ENCODE data around the gene THSD4. TPM values are rescaled to one million over a fixed set of nuclear protein-coding genes. Genes with fewer than 3 reads are reported as not detected.

The THSD4 gene
- total RNA-seq, 1 experiment from 2014 or later: 65.4 TPM

GRCh38 chr15:71469413-71469812 is 354.1 kb downstream of the THSD4 start:
- no peaks in the 10 kb centered on the region for H3K27me3 ChIP-seq (ENCODE audit: control insufficient read depth, insufficient read depth, low read length)
- no peaks in the 10 kb centered on the region for H3K9me3 ChIP-seq (ENCODE audit: control insufficient read depth, insufficient read depth, low read depth, low read length)
- TF ChIP-seq CTCF (IDR thresholded peaks at IDR 0.05): no peak
- TF ChIP-seq REST (IDR thresholded peaks at IDR 0.05; ENCODE audit: insufficient read depth in 1 of 2, low read depth in 2 of 2, low read length in 1 of 2): no peak
- TF ChIP-seq SIN3A (IDR thresholded peaks at IDR 0.05; ENCODE audit: borderline replicate concordance, insufficient read depth, low read depth, low read length): no peak
- TF ChIP-seq POLR2AphosphoS5 (IDR thresholded peaks at IDR 0.05; ENCODE audit: low read depth, low read length): no peak
- TF ChIP-seq TCF7L2 (IDR thresholded peaks at IDR 0.05; ENCODE audit: low read depth, low read length): no peak
- ATAC-seq (no peak), DNase-seq (ENCODE audit: low read depth, low spot score) (no peak)
- H3K4me1 ChIP-seq (ENCODE audit: control insufficient read depth, insufficient read depth, low read length): no peaks in the 10 kb centered on the region
- no peak overlapping the region for H3K27ac ChIP-seq (ENCODE audit: low read length)
- BruUV-seq (replicated peaks): no TSS peak
- H3K36me3 ChIP-seq (ENCODE audit: control insufficient read depth, insufficient read depth, low read length): no peaks in the 10 kb centered on the region
- CTCF ChIA-PET: no interaction called here
- POLR2A ChIA-PET: no interaction called here
- H3K4me3 ChIP-seq (ENCODE audit: low read depth in 2 of 2, low read length in 2 of 2): no peak overlapping the region
- in situ Hi-C loops (cut with HindIII; ENCODE audit: low pct_unique_long_range_greater_than_20kb, low sequenced_read_pairs) (no loop called here), intact Hi-C loops (cut with micrococcal nuclease; ENCODE audit: unreplicated experiment) (no loop called here)

- in situ Hi-C loops (cut with HindIII; ENCODE audit: low pct_unique_long_range_greater_than_20kb, low sequenced_read_pairs): no loop called here
- POLR2A ChIA-PET: no interaction called here
- no peaks in the 10 kb centered on the region for H3K9me3 ChIP-seq (ENCODE audit: control insufficient read depth, insufficient read depth, low read depth, low read length)
- H3K4me1 ChIP-seq (ENCODE audit: control insufficient read depth, insufficient read depth, low read length): no peaks in the 10 kb centered on the region
- no peaks in the 10 kb centered on the region for H3K27me3 ChIP-seq (ENCODE audit: control insufficient read depth, insufficient read depth, low read length)
- no TSS peak for BruUV-seq (replicated peaks)
- intact Hi-C loops (cut with micrococcal nuclease; ENCODE audit: unreplicated experiment): no loop called here
- ATAC-seq (no peak), DNase-seq (ENCODE audit: low read depth, low spot score) (no peak)
- H3K27ac ChIP-seq (ENCODE audit: low read length): no peak overlapping the region
- no peak overlapping the region for H3K4me3 ChIP-seq (ENCODE audit: low read depth in 2 of 2, low read length in 2 of 2)
- CTCF ChIA-PET: no interaction called here
- no peaks in the 10 kb centered on the region for H3K36me3 ChIP-seq (ENCODE audit: control insufficient read depth, insufficient read depth, low read length)
- TF ChIP-seq TCF7L2 (IDR thresholded peaks at IDR 0.05; ENCODE audit: low read depth, low read length) (no peak), POLR2AphosphoS5 (IDR thresholded peaks at IDR 0.05; ENCODE audit: low read depth, low read length) (no peak), SIN3A (IDR thresholded peaks at IDR 0.05; ENCODE audit: borderline replicate concordance, insufficient read depth, low read depth, low read length) (no peak), REST (IDR thresholded peaks at IDR 0.05; ENCODE audit: insufficient read depth in 1 of 2, low read depth in 2 of 2, low read length in 1 of 2) (no peak), CTCF (IDR thresholded peaks at IDR 0.05) (no peak)
Observed at GRCh38 chr15:71471347-71471746, 356.1 kb downstream of the THSD4 start.
